ENCODE measurements around the gene EHF. TPM values are rescaled to one million over a fixed set of nuclear protein-coding genes. Genes with fewer than 3 reads are reported as not detected.

EHF gene
- not detected for polyA plus RNA-seq (ENCODE audit: low read depth in 6 of 6)

GRCh38 chr11:34620820-34621792, at the start of gene EHF:
Gene EHF (plus strand): TSS chr11:34621093. CDS start chr11:34642631, 21,538 bp downstream.
- Mint-ChIP-seq H3K4me1 (no peaks in the 10 kb centered on the region), H3K9me3 (peaks cover 0 to 3% (median 0%) of the 10 kb centered on the region in 7 donors), H3K27me3 (peaks cover 8 to 38% (median 33%) of the 10 kb centered on the region in 3 donors), H3K36me3 (no peaks in the 10 kb centered on the region), H3K27ac (peak within 1 kb of the TSS in 2 of 6 donors; percentile 13 to 55), H3K4me3 (no peak within 1 kb of the TSS)
- ATAC-seq (ENCODE audit: low read depth in 2 of 2) (no peak), DNase-seq (no peak)

DNA sequence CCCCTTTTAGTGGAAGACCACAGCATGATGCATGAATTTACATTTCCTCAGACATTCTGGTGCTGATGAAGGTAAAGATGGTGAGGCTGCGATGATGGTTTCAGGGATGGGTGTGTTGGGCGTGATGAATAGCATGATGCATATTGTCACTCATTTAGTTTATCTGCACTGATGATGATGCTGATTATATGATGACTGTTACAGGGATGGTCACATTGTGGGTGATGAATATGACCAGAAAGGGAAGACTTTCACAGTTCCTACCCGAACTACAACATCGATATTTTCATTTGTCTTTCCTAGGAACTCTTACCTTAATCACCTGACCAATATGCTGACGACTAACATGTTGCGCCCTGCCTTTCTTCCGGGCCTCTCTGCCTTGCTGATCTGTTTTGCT, 47.4 kb upstream of the EHF start:
- DNase-seq = no peak
- H3K27ac Mint-ChIP-seq = no peak overlapping the region
- peaks cover 43 to 71% (median 46%) of the 10 kb centered on the region in 3 donors for H3K27me3 Mint-ChIP-seq

DNA sequence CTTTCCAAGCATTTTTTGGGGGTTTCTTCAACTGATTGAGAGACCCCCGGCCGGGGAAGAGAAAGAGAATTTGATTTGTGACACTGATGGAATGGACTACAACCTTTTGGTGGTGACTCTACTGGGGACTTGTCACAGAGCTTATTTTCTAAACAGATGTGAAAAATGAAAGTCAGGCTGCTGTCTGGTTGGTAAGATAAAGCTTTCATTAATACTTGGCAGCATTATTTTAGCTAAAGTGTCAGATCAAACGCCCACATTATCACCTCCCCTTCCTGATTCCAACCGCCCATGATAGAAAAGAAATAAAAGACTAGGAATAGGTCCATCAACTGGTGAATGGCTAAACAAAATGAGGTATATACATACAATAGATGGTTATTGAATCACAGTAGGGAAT, 45.6 kb upstream of the EHF start:
- H3K36me3 Mint-ChIP-seq = no peaks in the 10 kb centered on the region
- DNase-seq (no peak), ATAC-seq (ENCODE audit: low read depth in 2 of 2) (no peak)
- H3K27me3 Mint-ChIP-seq = peaks cover 47 to 79% (median 48%) of the 10 kb centered on the region in 3 donors
- no peak overlapping the region for H3K27ac Mint-ChIP-seq
- no peak overlapping the region for H3K4me3 Mint-ChIP-seq
- no peaks in the 10 kb centered on the region for H3K4me1 Mint-ChIP-seq
- H3K9me3 Mint-ChIP-seq = peaks cover 0 to 2% (median 0%) of the 10 kb centered on the region in 7 donors

More for the DNA sequence above, 47.4 kb upstream of the EHF start:
- H3K36me3 Mint-ChIP-seq = no peaks in the 10 kb centered on the region
- H3K4me1 Mint-ChIP-seq = no peaks in the 10 kb centered on the region
- H3K4me3 Mint-ChIP-seq = no peak overlapping the region
- no peak for ATAC-seq (ENCODE audit: low read depth in 2 of 2)
- peaks cover 0 to 2% (median 0%) of the 10 kb centered on the region in 7 donors for H3K9me3 Mint-ChIP-seq

GRCh38 chr11:34575671-34576070, 45.2 kb upstream of the EHF start:
- Mint-ChIP-seq H3K27ac (peak overlapping the region in 1 of 6 donors; percentile 7), H3K27me3 (peaks cover 46 to 79% (median 50%) of the 10 kb centered on the region in 3 donors), H3K36me3 (no peaks in the 10 kb centered on the region), H3K4me3 (no peak overlapping the region), H3K9me3 (peaks cover 0 to 2% (median 0%) of the 10 kb centered on the region in 7 donors), H3K4me1 (no peaks in the 10 kb centered on the region)
- DNase-seq (no peak), ATAC-seq (ENCODE audit: low read depth in 2 of 2) (no peak)

GRCh38 chr11:34576331-34576730, 44.6 kb upstream of the EHF start:
- no peak for ATAC-seq (ENCODE audit: low read depth in 2 of 2)
- no peaks in the 10 kb centered on the region for H3K4me1 Mint-ChIP-seq
- H3K27ac Mint-ChIP-seq = no peak overlapping the region
- no peak for DNase-seq
- no peak overlapping the region for H3K4me3 Mint-ChIP-seq
- peaks cover 44 to 78% (median 50%) of the 10 kb centered on the region in 3 donors for H3K27me3 Mint-ChIP-seq
- peaks cover 0 to 2% (median 0%) of the 10 kb centered on the region in 7 donors for H3K9me3 Mint-ChIP-seq
- H3K36me3 Mint-ChIP-seq = no peaks in the 10 kb centered on the region

GRCh38 chr11:34583818-34584217, 37.1 kb upstream of the EHF start:
- ATAC-seq (ENCODE audit: low read depth in 2 of 2) (no peak), DNase-seq (no peak)
- Mint-ChIP-seq H3K27me3 (peaks cover 19 to 26% (median 22%) of the 10 kb centered on the region in 3 donors), H3K9me3 (no peaks in the 10 kb centered on the region), H3K4me1 (peaks cover 11 to 24% (median 21%) of the 10 kb centered on the region in 3 donors), H3K27ac (peak overlapping the region in 1 of 6 donors; percentile 5), H3K36me3 (no peaks in the 10 kb centered on the region), H3K4me3 (no peak overlapping the region)

- Mint-ChIP-seq H3K4me3 (no peak overlapping the region), H3K27ac (no peak overlapping the region), H3K36me3 (no peaks in the 10 kb centered on the region), H3K9me3 (no peaks in the 10 kb centered on the region), H3K4me1 (peaks cover 11 to 24% (median 21%) of the 10 kb centered on the region in 3 donors), H3K27me3 (peaks cover 15 to 21% (median 16%) of the 10 kb centered on the region in 3 donors)
- DNase-seq = no peak
- no peak for ATAC-seq (ENCODE audit: low read depth in 2 of 2)
Observed at GRCh38 chr11:34585304-34585734, 35.6 kb upstream of the EHF start.

DNA sequence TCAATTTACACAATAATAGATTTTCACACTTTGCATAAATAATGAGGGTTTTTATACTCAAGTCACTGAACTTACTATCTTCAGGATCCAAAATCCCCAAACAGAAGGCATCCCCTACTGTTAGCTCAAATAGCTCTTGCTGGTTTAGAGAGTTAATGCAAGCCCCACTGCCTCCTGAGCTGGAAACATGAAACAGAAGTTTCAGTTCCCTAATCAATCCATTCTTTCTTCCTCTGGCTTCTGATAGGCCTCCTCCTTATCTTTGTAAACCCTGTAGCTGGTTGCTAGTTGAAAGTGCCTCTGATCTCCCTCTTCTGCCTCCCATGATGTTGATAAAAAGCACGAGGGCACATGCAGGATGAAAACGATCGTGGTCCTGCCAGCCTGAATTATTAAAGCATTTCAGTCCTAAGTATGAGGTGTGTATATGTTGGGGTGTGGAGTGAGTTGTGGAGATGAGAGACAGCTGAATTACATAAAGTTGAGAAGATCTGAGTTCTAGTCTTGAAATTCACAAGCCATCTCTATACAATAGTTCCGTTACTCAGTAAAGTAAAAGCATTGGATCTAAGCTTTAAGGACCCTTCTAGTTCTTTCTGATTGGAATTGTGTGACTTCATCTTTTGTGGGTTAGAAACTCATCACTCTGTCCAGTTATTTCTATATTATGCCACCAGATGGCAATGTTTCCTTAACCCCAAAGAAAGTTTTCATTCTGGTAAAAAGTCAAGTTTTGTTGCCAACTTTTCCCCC, 35.0 kb upstream of the EHF start:
- Mint-ChIP-seq H3K27me3 (peaks cover 9 to 18% (median 10%) of the 10 kb centered on the region in 3 donors), H3K9me3 (no peaks in the 10 kb centered on the region), H3K4me3 (peak overlapping the region in 1 of 8 donors; percentile 14), H3K4me1 (peaks cover 11 to 24% (median 21%) of the 10 kb centered on the region in 3 donors), H3K27ac (peak overlapping the region; percentile 12 to 95 (median 16)), H3K36me3 (no peaks in the 10 kb centered on the region)
- ATAC-seq (ENCODE audit: low read depth in 2 of 2) = peak; percentile 97 to 98
- DNase-seq = peak; percentile 56

DNA sequence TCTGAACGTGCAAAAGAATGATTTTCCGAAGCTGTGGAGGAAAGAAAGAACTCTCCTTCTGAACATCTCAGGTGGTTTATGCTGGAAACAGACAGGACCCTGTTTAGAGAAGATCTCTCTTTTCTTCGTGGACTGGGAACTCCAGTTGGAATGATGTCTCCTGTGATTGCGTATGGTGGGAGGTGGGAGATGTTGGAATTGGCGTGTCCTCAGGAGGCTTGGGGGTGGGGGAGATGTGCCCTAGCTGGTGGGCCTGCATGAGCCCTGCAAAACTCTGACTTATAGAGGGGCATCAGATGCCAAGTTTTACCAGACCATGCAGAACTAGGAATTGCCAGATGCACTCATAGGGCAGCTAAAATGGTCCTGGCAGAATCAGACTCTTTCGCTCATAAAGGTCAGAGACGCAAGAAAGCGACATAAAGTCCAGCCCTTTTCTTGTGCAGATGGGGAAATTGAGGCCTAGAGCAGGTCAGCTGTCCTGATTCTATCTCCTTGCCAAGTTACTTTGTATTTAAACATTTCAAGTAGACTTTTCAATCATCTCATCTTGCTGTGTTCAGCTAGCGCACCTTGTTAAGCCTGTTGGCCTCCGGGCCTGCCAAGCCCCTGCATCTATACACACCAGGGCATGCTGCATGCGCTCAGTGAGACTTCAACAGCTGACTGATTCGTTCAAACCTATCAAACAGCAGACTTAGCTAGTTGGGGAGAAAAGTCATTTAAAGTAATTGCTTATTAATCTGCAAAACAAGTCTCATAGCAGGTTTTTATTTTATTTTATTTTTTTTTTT, 34.2 kb upstream of the EHF start:
- H3K4me1 Mint-ChIP-seq = peaks cover 11 to 24% (median 21%) of the 10 kb centered on the region in 3 donors
- peak overlapping the region in 2 of 6 donors; percentile 12 to 20 for H3K27ac Mint-ChIP-seq
- peaks cover 6 to 18% (median 9%) of the 10 kb centered on the region in 3 donors for H3K27me3 Mint-ChIP-seq
- H3K4me3 Mint-ChIP-seq = no peak overlapping the region
- no peak for ATAC-seq (ENCODE audit: low read depth in 2 of 2)
- no peaks in the 10 kb centered on the region for H3K36me3 Mint-ChIP-seq
- no peak for DNase-seq
- no peaks in the 10 kb centered on the region for H3K9me3 Mint-ChIP-seq

- ATAC-seq (ENCODE audit: low read depth in 2 of 2) = no peak
- H3K36me3 Mint-ChIP-seq = no peaks in the 10 kb centered on the region
- no peak for DNase-seq
- peaks cover 11 to 24% (median 21%) of the 10 kb centered on the region in 3 donors for H3K4me1 Mint-ChIP-seq
- no peak overlapping the region for H3K27ac Mint-ChIP-seq
- H3K4me3 Mint-ChIP-seq = no peak overlapping the region
- H3K9me3 Mint-ChIP-seq = peaks cover 0 to 3% (median 0%) of the 10 kb centered on the region in 7 donors
- H3K27me3 Mint-ChIP-seq = peaks cover 9 to 15% (median 11%) of the 10 kb centered on the region in 3 donors
Observed at GRCh38 chr11:34587282-34587677, 33.6 kb upstream of the EHF start.

GRCh38 chr11:34588023-34588422, 32.9 kb upstream of the EHF start:
- H3K27ac Mint-ChIP-seq = peak overlapping the region in 1 of 6 donors; percentile 6
- DNase-seq (no peak), ATAC-seq (ENCODE audit: low read depth in 2 of 2) (no peak)
- no peak overlapping the region for H3K4me3 Mint-ChIP-seq
- H3K27me3 Mint-ChIP-seq = peaks cover 16 to 21% (median 19%) of the 10 kb centered on the region in 3 donors
- peaks cover 11 to 24% (median 21%) of the 10 kb centered on the region in 3 donors for H3K4me1 Mint-ChIP-seq
- peaks cover 1 to 10% (median 6%) of the 10 kb centered on the region in 7 donors for H3K9me3 Mint-ChIP-seq
- peaks cover 3 to 4% of the 10 kb centered on the region in 2 donors for H3K36me3 Mint-ChIP-seq

DNA sequence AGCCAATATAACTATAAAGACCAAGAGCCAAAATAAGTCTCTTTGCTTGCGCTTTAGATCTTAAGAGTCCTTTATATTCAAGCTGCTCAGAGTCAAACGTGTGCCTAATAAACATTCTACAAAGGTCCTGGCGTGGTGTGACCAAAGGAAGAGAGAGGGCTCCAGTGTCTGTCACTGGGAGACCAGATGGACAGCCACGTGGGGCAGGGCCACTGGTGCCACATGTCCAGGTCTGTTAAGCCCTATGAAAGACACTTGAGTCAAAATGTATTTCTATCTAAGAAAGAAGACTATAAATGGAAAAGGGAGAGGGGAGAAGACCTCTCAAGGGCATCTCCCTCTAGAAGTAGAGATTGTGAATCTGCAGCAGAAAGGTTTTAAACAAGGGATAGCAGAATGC, 32.2 kb upstream of the EHF start:
- H3K9me3 Mint-ChIP-seq = peaks cover 5 to 16% (median 11%) of the 10 kb centered on the region in 7 donors
- peaks cover 7 to 11% of the 10 kb centered on the region in 2 donors for H3K36me3 Mint-ChIP-seq
- no peak overlapping the region for H3K4me3 Mint-ChIP-seq

More for the DNA sequence above, 32.2 kb upstream of the EHF start:
- DNase-seq (no peak), ATAC-seq (ENCODE audit: low read depth in 2 of 2) (no peak)
- Mint-ChIP-seq H3K27ac (peak overlapping the region in 1 of 6 donors; percentile 34), H3K27me3 (peaks cover 23 to 24% (median 23%) of the 10 kb centered on the region in 3 donors), H3K4me1 (peaks cover 11 to 24% (median 21%) of the 10 kb centered on the region in 3 donors)

Measured in naive B cell (primary cell).